SK-N-SH treated with all-trans-retinoic acid at 6 μM for 48 hours (cell line): Measurements from ENCODE around the gene SH2D1B.

Experiments used
- ATAC-seq: fragments of 200-7000 bp; cut with Tn5 transposase; 3 replicates; pipeline ENCODE4 v1.9.1; 2020; ENCODE audit warnings: mild to moderate bottlenecking, moderate library complexity
- ARNTL ChIP-seq: fragments of 450-650 bp; formaldehyde crosslinking; IDR thresholded peaks from 2 replicates; pipeline ENCODE4 v1.5.0; 2020; ENCODE audit warnings: low read depth, mild to moderate bottlenecking, moderate library complexity, borderline replicate concordance
- BACH2 ChIP-seq: fragments of 250-450 bp; sonication (Bioruptor Pico); IDR thresholded peaks from 2 replicates; pipeline ENCODE4 v1.9.0; 2021; ENCODE audit warnings: mild to moderate bottlenecking, borderline replicate concordance
- CREB5 ChIP-seq: fragments of 250-450 bp; sonication (Bioruptor Pico); IDR thresholded peaks from 2 replicates; pipeline ENCODE4 v1.5.1; 2020; ENCODE audit warnings: low read depth, mild to moderate bottlenecking, moderate library complexity
- CSDC2 ChIP-seq: fragments of 250-450 bp; sonication (Bioruptor Pico); IDR thresholded peaks from 2 replicates; pipeline ENCODE4 v1.5.0; 2020; ENCODE audit warnings: mild to moderate bottlenecking, moderate library complexity
- ESRRG ChIP-seq: fragments of 250-450 bp; sonication (Bioruptor Pico); IDR thresholded peaks from 2 replicates; pipeline ENCODE4 v1.6.1; 2021; ENCODE audit warnings: mild to moderate bottlenecking
- GLIS3 ChIP-seq: fragments of 250-450 bp; sonication (Bioruptor Pico); IDR thresholded peaks from 2 replicates; pipeline ENCODE4 v1.5.0; 2020; ENCODE audit warnings: mild to moderate bottlenecking, moderate library complexity
- ISL1 ChIP-seq: fragments of 250-450 bp; sonication (Bioruptor Pico); IDR thresholded peaks from 2 replicates; pipeline ENCODE4 v2.1.2; 2022; ENCODE audit warnings: mild to moderate bottlenecking, moderate library complexity
- OSR1 ChIP-seq: fragments of 250-450 bp; sonication (Bioruptor Pico); IDR thresholded peaks from 2 replicates; pipeline ENCODE4 v1.8.0; 2022; ENCODE audit warnings: moderate library complexity, mild to moderate bottlenecking, inconsistent platforms
- PATZ1 ChIP-seq: fragments of 250-450 bp; sonication (Bioruptor Pico); IDR thresholded peaks from 2 replicates; pipeline ENCODE4 v1.8.0; 2020; ENCODE audit warnings: mild to moderate bottlenecking, moderate library complexity, borderline replicate concordance
- RARB ChIP-seq: fragments of 250-450 bp; sonication (Bioruptor Pico); IDR thresholded peaks from 2 replicates; pipeline ENCODE4 v1.8.0; 2021; ENCODE audit warnings: mild to moderate bottlenecking, moderate library complexity
- TCF4 ChIP-seq: fragments of 250-450 bp; sonication (Bioruptor Pico); IDR thresholded peaks from 2 replicates; pipeline ENCODE4 v1.8.0; 2021; ENCODE audit warnings: mild to moderate bottlenecking, moderate library complexity, borderline replicate concordance
- TOX ChIP-seq: fragments of 250-450 bp; sonication (Bioruptor Pico); IDR thresholded peaks from 2 replicates; pipeline ENCODE4 v1.8.0; 2021; ENCODE audit warnings: mild to moderate bottlenecking, moderate library complexity, borderline replicate concordance
- ZC3H10 ChIP-seq: fragments of 250-450 bp; sonication (Bioruptor Pico); IDR thresholded peaks from 2 replicates; pipeline ENCODE4 v1.5.1; 2021; ENCODE audit warnings: mild to moderate bottlenecking, moderate library complexity
- ZFP30 ChIP-seq: fragments of 450-650 bp; formaldehyde crosslinking; IDR thresholded peaks from 2 replicates; pipeline ENCODE4 v1.5.0; 2022; ENCODE audit warnings: mild to moderate bottlenecking, moderate library complexity
- ZNF565 ChIP-seq: fragments of 450-650 bp; formaldehyde crosslinking; conservative IDR thresholded peaks from 2 replicates; pipeline ENCODE4 v1.5.0; 2020; ENCODE audit warnings: low read depth, mild to moderate bottlenecking, moderate library complexity
- ZNF70 ChIP-seq: fragments of 450-650 bp; formaldehyde crosslinking; IDR thresholded peaks from 2 replicates; pipeline ENCODE4 v1.5.0; 2020; ENCODE audit warnings: mild to moderate bottlenecking, moderate library complexity
- ZNF8 ChIP-seq: fragments of 450-650 bp; formaldehyde crosslinking; IDR thresholded peaks from 2 replicates; pipeline ENCODE4 v1.5.0; 2020; ENCODE audit warnings: mild to moderate bottlenecking, moderate library complexity
- TF ChIP-seq, protein P1 (sequence below): fragments of 250-450 bp; sonication (Bioruptor Pico); IDR thresholded peaks from 2 replicates; pipeline ENCODE4 v1.5.1; 2021; ENCODE audit warnings: mild to moderate bottlenecking, moderate library complexity

Gene SH2D1B

GRCh38 chr1:162361349-162361748 is 50.6 kb downstream of the SH2D1B start:
- no peak for TF ChIP-seq ARNTL (CRISPR knock-in tag)
- no peak for TF ChIP-seq ZFP30 (CRISPR knock-in tag)
- no peak for TF ChIP-seq OSR1
- no peak for TF ChIP-seq ZC3H10 (CRISPR knock-in tag)
- no peak for TF ChIP-seq BACH2 (CRISPR knock-in tag)
- TF ChIP-seq, protein P1, sequence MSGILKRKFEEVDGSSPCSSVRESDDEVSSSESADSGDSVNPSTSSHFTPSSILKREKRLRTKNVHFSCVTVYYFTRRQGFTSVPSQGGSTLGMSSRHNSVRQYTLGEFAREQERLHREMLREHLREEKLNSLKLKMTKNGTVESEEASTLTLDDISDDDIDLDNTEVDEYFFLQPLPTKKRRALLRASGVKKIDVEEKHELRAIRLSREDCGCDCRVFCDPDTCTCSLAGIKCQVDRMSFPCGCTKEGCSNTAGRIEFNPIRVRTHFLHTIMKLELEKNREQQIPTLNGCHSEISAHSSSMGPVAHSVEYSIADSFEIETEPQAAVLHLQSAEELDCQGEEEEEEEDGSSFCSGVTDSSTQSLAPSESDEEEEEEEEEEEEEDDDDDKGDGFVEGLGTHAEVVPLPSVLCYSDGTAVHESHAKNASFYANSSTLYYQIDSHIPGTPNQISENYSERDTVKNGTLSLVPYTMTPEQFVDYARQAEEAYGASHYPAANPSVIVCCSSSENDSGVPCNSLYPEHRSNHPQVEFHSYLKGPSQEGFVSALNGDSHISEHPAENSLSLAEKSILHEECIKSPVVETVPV (CRISPR knock-in tag): no peak
- no peak for ATAC-seq

- no peak for TF ChIP-seq CREB5 (CRISPR knock-in tag)
- TF ChIP-seq ZNF8 (CRISPR knock-in tag): no peak
- no peak for TF ChIP-seq ZC3H10 (CRISPR knock-in tag)
- TF ChIP-seq TCF4 (CRISPR knock-in tag): no peak
- TF ChIP-seq RARB (CRISPR knock-in tag): no peak
- TF ChIP-seq ESRRG: no peak
- no peak for TF ChIP-seq ZNF565 (CRISPR knock-in tag)
- TF ChIP-seq GLIS3: no peak
- TF ChIP-seq OSR1: no peak
- TF ChIP-seq ISL1 (CRISPR knock-in tag): no peak
- TF ChIP-seq ZNF70 (CRISPR knock-in tag): no peak
- TF ChIP-seq, all 23 proteins: peak for 0
- no peak for ATAC-seq
Measured at GRCh38 chr1:162360874-162361260, 51.1 kb downstream of the SH2D1B start.

DNA sequence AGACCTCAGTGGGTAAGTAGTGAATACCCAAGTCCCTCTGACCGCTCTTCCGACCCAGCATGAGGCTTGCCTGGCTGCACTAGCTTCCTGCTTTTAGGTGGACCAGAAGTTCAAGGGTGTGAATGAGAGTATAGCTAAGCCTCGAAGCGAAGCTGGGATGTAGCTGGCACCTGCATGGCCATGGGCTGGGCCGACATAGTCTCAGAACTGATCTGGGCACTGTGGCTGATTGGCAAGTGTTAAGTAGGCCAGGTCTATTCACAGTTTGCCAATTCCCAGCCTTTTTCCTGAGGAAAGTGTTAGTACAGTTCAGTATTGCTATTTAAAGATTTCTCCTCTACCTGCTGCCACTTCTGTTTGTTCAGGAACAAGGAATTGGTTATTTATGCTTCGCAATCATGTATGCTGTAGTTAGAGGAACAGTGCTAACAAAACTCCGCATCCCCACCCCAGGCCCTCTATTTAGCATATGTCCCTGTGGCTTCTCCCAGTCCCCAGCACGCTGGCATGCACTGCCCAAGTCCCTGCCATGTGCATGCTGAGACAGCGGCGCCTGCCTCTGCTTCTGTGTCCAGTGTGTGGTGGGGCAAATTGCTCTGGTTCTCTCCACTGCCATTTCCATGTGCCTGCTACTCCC is 51.6 kb downstream of the SH2D1B start:
- TF ChIP-seq ARNTL (CRISPR knock-in tag) (no peak), ZNF70 (CRISPR knock-in tag) (no peak), ZFP30 (CRISPR knock-in tag) (no peak), ISL1 (CRISPR knock-in tag) (no peak), ZC3H10 (CRISPR knock-in tag) (no peak), ZNF565 (CRISPR knock-in tag) (no peak), RARB (CRISPR knock-in tag) (no peak), GLIS3 (no peak), ESRRG (no peak), TOX (CRISPR knock-in tag) (no peak), CREB5 (CRISPR knock-in tag) (no peak), OSR1 (no peak)
- ATAC-seq: no peak

DNA sequence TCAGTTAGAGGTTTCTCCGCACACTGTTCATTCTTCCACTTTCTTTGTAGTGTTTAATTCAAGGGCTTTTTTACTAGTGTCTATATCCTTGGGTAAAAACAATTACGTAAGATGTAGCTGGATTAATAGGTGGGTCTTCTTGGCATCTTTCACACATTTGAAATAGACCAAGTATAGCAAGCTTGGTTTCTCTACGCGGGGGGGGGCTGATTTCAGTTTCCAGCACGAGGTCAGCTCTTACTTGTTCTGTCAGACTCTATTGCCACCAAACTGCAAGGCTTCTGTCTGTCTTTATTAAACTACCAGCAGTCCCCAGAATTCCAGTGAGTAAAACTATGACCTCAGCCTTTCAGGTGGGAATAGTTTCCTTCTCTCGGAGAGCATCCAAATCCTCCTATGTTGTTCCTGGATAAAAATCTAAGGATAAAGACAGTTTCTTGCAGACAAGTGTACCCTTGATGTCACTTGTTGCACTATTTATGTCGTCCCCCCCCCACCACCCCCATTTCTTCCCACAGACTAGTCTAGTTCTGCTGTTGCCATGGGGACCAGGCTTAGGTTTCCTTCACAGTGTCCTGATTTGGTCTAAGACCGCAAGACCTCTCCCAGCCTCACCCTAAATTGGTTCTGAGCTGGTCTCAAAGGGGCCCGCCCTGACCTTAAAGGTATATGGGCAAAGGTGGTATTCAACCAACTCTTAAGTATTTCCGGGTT is 52.3 kb downstream of the SH2D1B start:
- no peak for ATAC-seq

More for the DNA sequence above, 52.3 kb downstream of the SH2D1B start:
- TF ChIP-seq ZNF565 (CRISPR knock-in tag) (no peak), CSDC2 (CRISPR knock-in tag) (no peak), OSR1 (no peak), ZNF8 (CRISPR knock-in tag) (no peak), ZNF70 (CRISPR knock-in tag) (no peak), TOX (CRISPR knock-in tag) (no peak), PATZ1 (CRISPR knock-in tag) (no peak), ESRRG (no peak), ZFP30 (CRISPR knock-in tag) (no peak), RARB (CRISPR knock-in tag) (no peak)
